ENCODE measurements around the gene TEAD2.
"Not testable (repeated sequence)": the region's sequence is repeated elsewhere in the genome, so short reads cannot be mapped to it uniquely, and the experiment has no call there.

TEAD2 gene

DNA sequence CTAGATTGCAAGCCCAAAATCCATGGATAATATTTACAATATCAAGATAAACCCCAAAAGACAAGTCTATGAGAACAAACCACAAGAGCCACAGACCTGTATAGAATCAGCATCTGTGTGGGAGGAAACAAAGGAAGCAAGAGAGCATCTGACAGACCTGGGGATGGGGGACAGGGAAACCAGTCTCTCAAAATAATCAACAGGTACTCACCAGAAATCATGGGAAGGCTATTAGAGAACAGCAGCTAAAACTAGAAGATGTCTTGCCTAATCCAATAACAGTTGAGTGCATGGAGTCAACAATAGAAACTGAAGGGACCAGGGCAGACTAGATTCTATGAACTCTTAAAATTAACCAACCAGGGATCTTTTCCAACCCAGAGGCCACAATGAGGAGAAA is 45.9 kb downstream of the TEAD2 start:
- Histone ChIP-seq H3K27ac (ENCODE audit: low read length) (no peak overlapping the region), H3K4me3 (ENCODE audit: low read length) (no peak overlapping the region), H3K27me3 (ENCODE audit: insufficient read depth, low read length) (no peaks in the 10 kb centered on the region), H3K9ac (ENCODE audit: low read depth, low read length) (no peak overlapping the region), H3K9me3 (ENCODE audit: insufficient read depth, low read depth, low read length) (peaks cover 10% of the 10 kb centered on the region; the same call in 1 of the 2 replicates), H3K4me1 (ENCODE audit: insufficient read depth, low read length) (no peaks in the 10 kb centered on the region), H3K36me3 (ENCODE audit: insufficient read depth, low read depth, low read length) (no peaks in the 10 kb centered on the region)

DNA sequence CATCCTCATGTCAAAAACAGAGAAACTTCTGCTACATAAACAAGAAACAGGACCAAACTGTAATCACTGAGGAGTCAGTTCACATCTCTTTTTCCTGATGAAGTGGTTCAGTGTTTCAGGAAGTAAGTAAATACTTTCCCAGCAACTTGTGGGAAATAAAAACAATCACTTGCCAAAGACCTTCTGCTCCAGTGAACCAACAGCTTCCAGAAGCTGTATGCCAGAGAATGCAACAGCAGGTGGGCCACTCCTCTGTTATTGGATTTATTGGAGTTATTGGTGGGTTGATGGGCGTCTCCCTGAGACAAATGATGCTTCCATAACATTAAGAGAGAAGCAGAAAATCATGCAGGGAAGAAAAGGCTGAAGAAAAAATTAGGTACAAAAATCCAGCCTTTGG is 47.1 kb downstream of the TEAD2 start:
- no peak overlapping the region for H3K27ac ChIP-seq (ENCODE audit: low read length)
- H3K9ac ChIP-seq (ENCODE audit: low read depth, low read length) = no peak overlapping the region
- no peaks in the 10 kb centered on the region for H3K9me3 ChIP-seq (ENCODE audit: insufficient read depth, low read depth, low read length)
- H3K36me3 ChIP-seq (ENCODE audit: insufficient read depth, low read depth, low read length) = no peaks in the 10 kb centered on the region
- H3K27me3 ChIP-seq (ENCODE audit: insufficient read depth, low read length) = no peaks in the 10 kb centered on the region
- no peaks in the 10 kb centered on the region for H3K4me1 ChIP-seq (ENCODE audit: insufficient read depth, low read length)
- no peak overlapping the region for H3K4me3 ChIP-seq (ENCODE audit: low read length)

DNA sequence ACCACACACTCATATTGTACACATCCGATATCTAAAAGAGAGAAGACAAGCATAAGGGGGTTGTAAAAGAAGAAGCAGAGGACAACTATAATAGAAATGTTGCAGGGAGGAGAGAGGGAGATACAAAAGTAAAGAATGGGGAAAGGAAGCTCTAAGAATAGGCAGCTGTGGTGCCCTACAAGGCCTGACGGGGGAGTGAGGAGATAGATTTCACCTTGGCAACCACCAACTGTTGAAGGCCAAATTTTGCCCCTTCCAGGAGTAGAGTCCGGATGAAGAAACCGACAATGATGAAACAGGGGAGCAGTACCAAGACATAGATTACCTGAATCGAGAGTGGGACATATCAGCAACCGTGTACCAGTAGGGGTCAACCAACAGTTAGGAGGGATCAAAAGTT is 53.1 kb downstream of the TEAD2 start:
- Histone ChIP-seq H3K4me3 (ENCODE audit: low read length) (no peak overlapping the region), H3K27me3 (ENCODE audit: insufficient read depth, low read length) (no peaks in the 10 kb centered on the region), H3K9me3 (ENCODE audit: insufficient read depth, low read depth, low read length) (no peaks in the 10 kb centered on the region), H3K4me1 (ENCODE audit: insufficient read depth, low read length) (no peaks in the 10 kb centered on the region), H3K27ac (ENCODE audit: low read length) (no peak overlapping the region), H3K9ac (ENCODE audit: low read depth, low read length) (no peak overlapping the region), H3K36me3 (ENCODE audit: insufficient read depth, low read depth, low read length) (no peaks in the 10 kb centered on the region)

GRCh38 chr19:49306734-49307133 is 55.5 kb downstream of the TEAD2 start:
- not testable (repeated sequence) for H3K36me3 ChIP-seq (ENCODE audit: insufficient read depth, low read depth, low read length); H3K9ac ChIP-seq (ENCODE audit: low read depth, low read length); H3K27ac ChIP-seq (ENCODE audit: low read length); H3K9me3 ChIP-seq (ENCODE audit: insufficient read depth, low read depth, low read length); H3K4me3 ChIP-seq (ENCODE audit: low read length); H3K4me1 ChIP-seq (ENCODE audit: insufficient read depth, low read length); H3K27me3 ChIP-seq (ENCODE audit: insufficient read depth, low read length)

DNA sequence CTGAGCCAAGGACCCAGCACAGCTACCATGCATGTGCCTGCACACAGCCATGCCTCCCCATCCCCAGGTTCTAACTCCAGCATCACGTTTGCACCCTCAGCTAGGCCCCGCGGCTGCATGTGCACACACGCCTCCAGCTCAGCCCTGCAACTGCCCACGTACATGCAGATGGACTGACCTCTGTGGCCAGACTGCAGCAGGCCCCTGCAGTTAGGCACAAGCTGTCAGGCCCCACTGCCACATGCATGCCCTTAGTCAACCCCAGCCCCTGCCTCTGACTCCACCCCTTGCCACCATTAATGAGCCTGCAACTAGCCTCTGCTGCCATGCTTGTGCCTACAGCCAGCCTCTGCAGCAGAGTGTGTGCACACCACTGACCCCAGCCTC is 60.4 kb downstream of the TEAD2 start:
- no peak overlapping the region for H3K27ac ChIP-seq (ENCODE audit: low read length)

GRCh38 chr19:49301165-49301865 is 60.9 kb downstream of the TEAD2 start:
- no peaks in the 10 kb centered on the region for H3K27me3 ChIP-seq (ENCODE audit: insufficient read depth, low read length)
- H3K9me3 ChIP-seq (ENCODE audit: insufficient read depth, low read depth, low read length) = no peaks in the 10 kb centered on the region
- peak overlapping the region; percentile 56 for H3K4me3 ChIP-seq (ENCODE audit: low read length)
- H3K4me1 ChIP-seq (ENCODE audit: insufficient read depth, low read length) = no peaks in the 10 kb centered on the region; the same call in 1 of the 2 replicates
- no peak overlapping the region for H3K27ac ChIP-seq (ENCODE audit: low read length)
- H3K36me3 ChIP-seq (ENCODE audit: insufficient read depth, low read depth, low read length) = no peaks in the 10 kb centered on the region
- no peak overlapping the region for H3K9ac ChIP-seq (ENCODE audit: low read depth, low read length)

More for the DNA sequence above, 60.4 kb downstream of the TEAD2 start:
- no peak overlapping the region for H3K9ac ChIP-seq (ENCODE audit: low read depth, low read length)
- no peak overlapping the region for H3K4me3 ChIP-seq (ENCODE audit: low read length)
- H3K4me1 ChIP-seq (ENCODE audit: insufficient read depth, low read length) = no peaks in the 10 kb centered on the region; the same call in 1 of the 2 replicates
- no peaks in the 10 kb centered on the region for H3K36me3 ChIP-seq (ENCODE audit: insufficient read depth, low read depth, low read length)
- no peaks in the 10 kb centered on the region for H3K27me3 ChIP-seq (ENCODE audit: insufficient read depth, low read length)
- no peaks in the 10 kb centered on the region for H3K9me3 ChIP-seq (ENCODE audit: insufficient read depth, low read depth, low read length)

DNA sequence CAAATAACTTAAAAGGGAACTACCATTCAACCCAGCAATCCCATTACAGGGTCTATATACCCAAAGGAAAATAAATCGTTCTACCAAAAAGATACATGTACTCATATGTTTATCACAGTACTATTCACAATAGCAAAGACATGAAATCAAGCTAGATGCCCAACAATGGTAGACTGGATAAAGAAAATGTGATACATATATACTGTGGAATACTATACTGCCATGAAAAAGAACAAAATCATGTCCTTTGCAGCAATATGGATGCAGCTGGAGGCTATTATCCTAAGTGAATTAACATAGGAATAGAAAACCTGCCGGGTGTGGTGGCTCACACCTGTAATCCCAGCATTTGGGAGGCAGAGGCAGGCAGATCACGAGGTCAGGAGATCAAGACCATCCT is 63.6 kb downstream of the TEAD2 start:
- not testable (repeated sequence) for H3K9me3 ChIP-seq (ENCODE audit: insufficient read depth, low read depth, low read length); H3K27ac ChIP-seq (ENCODE audit: low read length); H3K9ac ChIP-seq (ENCODE audit: low read depth, low read length); H3K27me3 ChIP-seq (ENCODE audit: insufficient read depth, low read length); H3K4me3 ChIP-seq (ENCODE audit: low read length); H3K4me1 ChIP-seq (ENCODE audit: insufficient read depth, low read length); H3K36me3 ChIP-seq (ENCODE audit: insufficient read depth, low read depth, low read length)

- Histone ChIP-seq H3K36me3 (ENCODE audit: insufficient read depth, low read depth, low read length) (no peaks in the 10 kb centered on the region), H3K27me3 (ENCODE audit: insufficient read depth, low read length) (no peaks in the 10 kb centered on the region), H3K9ac (ENCODE audit: low read depth, low read length) (no peak overlapping the region), H3K4me1 (ENCODE audit: insufficient read depth, low read length) (no peaks in the 10 kb centered on the region; the same call in 1 of the 2 replicates), H3K4me3 (ENCODE audit: low read length) (no peak overlapping the region), H3K27ac (ENCODE audit: low read length) (no peak overlapping the region), H3K9me3 (ENCODE audit: insufficient read depth, low read depth, low read length) (no peaks in the 10 kb centered on the region)
Observed at GRCh38 chr19:49297403-49297802, 64.8 kb downstream of the TEAD2 start.

GRCh38 chr19:49295208-49295880 is 66.9 kb downstream of the TEAD2 start:
- Histone ChIP-seq H3K27me3 (ENCODE audit: insufficient read depth, low read length) (no peaks in the 10 kb centered on the region), H3K4me1 (ENCODE audit: insufficient read depth, low read length) (no peaks in the 10 kb centered on the region), H3K9ac (ENCODE audit: low read depth, low read length) (no peak overlapping the region), H3K36me3 (ENCODE audit: insufficient read depth, low read depth, low read length) (no peaks in the 10 kb centered on the region), H3K27ac (ENCODE audit: low read length) (no peak overlapping the region), H3K4me3 (ENCODE audit: low read length) (no peak overlapping the region), H3K9me3 (ENCODE audit: insufficient read depth, low read depth, low read length) (no peaks in the 10 kb centered on the region)

DNA sequence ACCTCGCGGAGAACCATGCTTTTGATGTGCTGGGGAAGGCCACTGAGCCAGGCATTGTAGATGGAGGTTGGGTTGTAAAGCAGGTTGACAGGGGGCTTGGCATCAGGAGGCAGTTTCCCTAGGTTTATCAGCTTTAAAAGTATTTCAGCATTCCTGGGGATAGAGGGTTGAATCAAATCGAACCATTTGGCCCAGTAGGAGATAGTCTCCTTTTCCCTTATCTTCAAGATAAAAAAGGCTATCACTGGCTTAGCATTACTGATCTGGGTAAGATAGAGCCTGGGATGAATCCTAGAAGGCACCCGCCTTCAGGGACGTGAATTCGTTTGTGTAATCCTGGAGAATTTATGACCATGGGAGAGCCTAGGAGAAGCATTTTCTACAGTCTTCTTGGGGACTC is 67.8 kb downstream of the TEAD2 start:
- no peak overlapping the region for H3K27ac ChIP-seq (ENCODE audit: low read length)
- H3K36me3 ChIP-seq (ENCODE audit: insufficient read depth, low read depth, low read length) = no peaks in the 10 kb centered on the region
- no peaks in the 10 kb centered on the region for H3K9me3 ChIP-seq (ENCODE audit: insufficient read depth, low read depth, low read length)
- no peak overlapping the region for H3K9ac ChIP-seq (ENCODE audit: low read depth, low read length)
- no peak overlapping the region for H3K4me3 ChIP-seq (ENCODE audit: low read length)
- H3K4me1 ChIP-seq (ENCODE audit: insufficient read depth, low read length) = no peaks in the 10 kb centered on the region
- H3K27me3 ChIP-seq (ENCODE audit: insufficient read depth, low read length) = no peaks in the 10 kb centered on the region
